Natural killer cell (primary cell): ENCODE measurements around the gene CASTOR1. TPM values are rescaled to one million over a fixed set of nuclear protein-coding genes. Genes with fewer than 3 reads are reported as not detected.

Experiments used
- ATAC-seq, 3 donors: fragments of 150-1000 bp in 2 of 3; fragments of 200-7000 bp in 1 of 3; cut with Tn5 transposase; 1 replicate in 1 of 3; 2 replicates in 2 of 3; pipeline ENCODE4 v1.10.0; 2021; ENCODE audit warnings: mild to moderate bottlenecking in 2 of 3, moderate library complexity in 2 of 3
- DNase-seq, 2 donors: peaks; one replicate each; pipeline versions ENCODE4 v3.0.0 to v3.0.0-alpha.2; 2013 to 2021; ENCODE audit warnings: mixed read lengths in 1 of 2
- H3K27ac ChIP-seq: one replicate; pipeline ENCODE4 v1.5.1; 2013; ENCODE audit warnings: mild to moderate bottlenecking, low read length
- H3K27me3 ChIP-seq: one replicate; pipeline ENCODE4 v1.6.1; 2013; ENCODE audit warnings: low read length; ENCODE audit not compliant: control insufficient read depth, insufficient read depth
- H3K36me3 ChIP-seq: one replicate; pipeline ENCODE4 v1.6.1; 2013; ENCODE audit warnings: low read length; ENCODE audit not compliant: control insufficient read depth, insufficient read depth
- H3K4me1 ChIP-seq: one replicate; pipeline ENCODE4 v1.6.1; 2013; ENCODE audit warnings: low read length; ENCODE audit not compliant: control insufficient read depth, insufficient read depth
- H3K4me3 ChIP-seq: one replicate; pipeline ENCODE4 v1.5.1; 2013; ENCODE audit warnings: low read length
- H3K9me3 ChIP-seq: one replicate; pipeline ENCODE4 v1.6.1; 2013; ENCODE audit warnings: low read length; ENCODE audit not compliant: control insufficient read depth, insufficient read depth
- H3K27ac Mint-ChIP-seq, 2 donors: one replicate each; pipeline ENCODE4 v1.8.0; 2022; ENCODE audit warnings: mild to moderate bottlenecking in 2 of 2, mixed read lengths in 2 of 2, moderate library complexity in 1 of 2
- H3K27me3 Mint-ChIP-seq, 2 donors: one replicate each; pipeline ENCODE4 v1.8.0; 2022; ENCODE audit warnings: low read depth in 2 of 2, mixed read lengths in 2 of 2
- H3K36me3 Mint-ChIP-seq: one replicate; pipeline ENCODE4 v1.8.0; 2022; ENCODE audit warnings: mixed read lengths
- H3K4me1 Mint-ChIP-seq, 2 donors: one replicate each; pipeline ENCODE4 v1.8.0; 2022; ENCODE audit warnings: mixed read lengths in 2 of 2
- H3K4me3 Mint-ChIP-seq: one replicate; pipeline ENCODE4 v1.8.0; 2022; ENCODE audit warnings: mild to moderate bottlenecking, moderate library complexity, mixed read lengths
- H3K9me3 Mint-ChIP-seq, 2 donors: one replicate each; pipeline ENCODE4 v1.8.0; 2022; ENCODE audit warnings: mixed read lengths in 2 of 2
- CTCF ChIP-seq: fragments of 200-600 bp; IDR thresholded peaks from one replicate; pipeline ENCODE4 v1.8.0; 2022; ENCODE audit warnings: antibody characterized with exemption
- WGBS: methylation state at CpG from one replicate; pipeline ENCODE4 v1.1.7; 2013; ENCODE audit warnings: missing lambda C conversion rate; ENCODE audit not compliant: insufficient coverage; 5-methylcytosine and 5-hydroxymethylcytosine counted together
- intact Hi-C: fragments of 100-400 bp; cut with micrococcal nuclease; formaldehyde crosslinking; loops from one replicate; pipeline ENCODE4 v1.14.2; 2022
- total RNA-seq, 4 donors: library from RNA; stranded (reverse); fragments of 120-200 nt in 1 of 4; gene quantifications; one replicate each; pipeline versions ENCODE4 v1.2.3 to v1.2.4, GENCODE V29; 2013 to 2022

CASTOR1 gene
- total RNA-seq, 3 donors from 2014 or later (not counting 1 experiment from before 2014, with no cell fraction given), result 7.0 to 11.9 (median 8.8) TPM

GRCh38 chr22:30310881-30311771 lies 21.8 kb upstream of the CASTOR1 start:
- no peak overlapping the region for H3K4me3 ChIP-seq
- H3K27me3 Mint-ChIP-seq, result no peaks in the 10 kb centered on the region
- H3K27ac Mint-ChIP-seq, result peak overlapping the region; percentile 87 to 95
- no peaks in the 10 kb centered on the region for H3K9me3 Mint-ChIP-seq
- no peaks in the 10 kb centered on the region for H3K9me3 ChIP-seq
- TF ChIP-seq CTCF, result no peak
- no peak overlapping the region for H3K4me3 Mint-ChIP-seq
- 87% methylated on average over 6 of the region's 8 CpGs for WGBS
- H3K27ac ChIP-seq, result peak overlapping the region; percentile 30
- no peaks in the 10 kb centered on the region for H3K27me3 ChIP-seq
- H3K36me3 Mint-ChIP-seq, result no peaks in the 10 kb centered on the region
- intact Hi-C loops, result no loop called here
- no peak for DNase-seq
- no peak for ATAC-seq
- peaks cover 89 to 98% of the 10 kb centered on the region in 2 donors for H3K4me1 Mint-ChIP-seq
- no peaks in the 10 kb centered on the region for H3K36me3 ChIP-seq
- H3K4me1 ChIP-seq, result peaks cover 96% of the 10 kb centered on the region

- peak overlapping the region; percentile 43 for H3K4me3 Mint-ChIP-seq
- TF ChIP-seq CTCF, result no peak
- H3K9me3 Mint-ChIP-seq, result no peaks in the 10 kb centered on the region
- H3K27me3 Mint-ChIP-seq, result no peaks in the 10 kb centered on the region
- Histone ChIP-seq H3K9me3 (no peaks in the 10 kb centered on the region), H3K36me3 (no peaks in the 10 kb centered on the region), H3K27me3 (no peaks in the 10 kb centered on the region), H3K27ac (peak overlapping the region; percentile 30), H3K4me1 (peaks cover 96% of the 10 kb centered on the region), H3K4me3 (no peak overlapping the region)
- intact Hi-C loops, result loop anchor here (5.0 kb wide), 1 partner anchor 42 kb away; no protein-coding TSS in a partner anchor
- H3K4me1 Mint-ChIP-seq, result peaks cover 89 to 98% of the 10 kb centered on the region in 2 donors
- WGBS, result 59% methylated on average over 6 of the region's 7 CpGs
- peak in 1 of 3 donors; percentile 20 for ATAC-seq
- peak overlapping the region; percentile 87 to 95 for H3K27ac Mint-ChIP-seq
- H3K36me3 Mint-ChIP-seq, result no peaks in the 10 kb centered on the region
- peak in 1 of 2 donors; percentile 69 for DNase-seq
Measured at GRCh38 chr22:30309951-30310741, 20.8 kb upstream of the CASTOR1 start.

- peak in 1 of 2 donors; percentile 44 for DNase-seq
Measured at GRCh38 chr22:30308518-30309230, 19.4 kb upstream of the CASTOR1 start.

More at GRCh38 chr22:30308518-30309230, 19.4 kb upstream of the CASTOR1 start:
- Histone ChIP-seq H3K4me3 (no peak overlapping the region), H3K27ac (peak overlapping the region; percentile 71), H3K9me3 (no peaks in the 10 kb centered on the region), H3K36me3 (no peaks in the 10 kb centered on the region), H3K4me1 (peaks cover 96% of the 10 kb centered on the region), H3K27me3 (no peaks in the 10 kb centered on the region)
- H3K9me3 Mint-ChIP-seq, result no peaks in the 10 kb centered on the region
- H3K4me3 Mint-ChIP-seq, result peak overlapping the region; percentile 65
- no peaks in the 10 kb centered on the region for H3K27me3 Mint-ChIP-seq
- ATAC-seq, result no peak
- H3K36me3 Mint-ChIP-seq, result no peaks in the 10 kb centered on the region
- H3K4me1 Mint-ChIP-seq, result peaks cover 87 to 98% of the 10 kb centered on the region in 2 donors
- peak overlapping the region; percentile 87 to 95 for H3K27ac Mint-ChIP-seq
- WGBS, result 65% methylated on average over 5 of the region's 5 CpGs
- no peak for TF ChIP-seq CTCF
- intact Hi-C loops, result loop anchor here (5.0 kb wide), 1 partner anchor 44 kb away; no protein-coding TSS in a partner anchor
